HTR-8/SVneo (cell line): ENCODE data around the gene TAF7L.
"Not testable (repeated sequence)": the region's sequence is repeated elsewhere in the genome, so short reads cannot be mapped to it uniquely, and the experiment has no call there.

Experiments used
- DNase-seq: peaks from one replicate; pipeline ENCODE4 v3.0.0; 2011; ENCODE audit warnings: low spot score, mixed read lengths; ENCODE audit not compliant: insufficient read length
- FAIRE-seq: peaks from 2 replicates; lab custom pipeline; 2011; peaks lifted over from hg19 to GRCh38; lab: Jason Lieb, UNC

The TAF7L gene

GRCh38 chrX:101290957-101291603 lies at the start of gene TAF7L:
TSS of gene TAF7L (minus strand) at chrX:101291334. CDS start at chrX:101287543, 3,791 bp downstream.
- DNase-seq (no peak), FAIRE-seq (no peak)

- DNase-seq: no peak
- FAIRE-seq: no peak
Observed at GRCh38 chrX:101337776-101338271, 46.7 kb upstream of the TAF7L start.

GRCh38 chrX:101334310-101334709 lies 43.2 kb upstream of the TAF7L start:
- DNase-seq, FAIRE-seq: not testable (repeated sequence)

GRCh38 chrX:101326600-101326999 lies 35.5 kb upstream of the TAF7L start:
- not testable (repeated sequence) for FAIRE-seq, DNase-seq

GRCh38 chrX:101303790-101304189 lies 12.7 kb upstream of the TAF7L start:
- FAIRE-seq (no peak), DNase-seq (no peak)

GRCh38 chrX:101295603-101296002 lies 4.5 kb upstream of the TAF7L start:
- not testable (repeated sequence) for DNase-seq, FAIRE-seq

- no peak for FAIRE-seq
- DNase-seq: peak; percentile 3
Observed at GRCh38 chrX:101287402-101287801, 3.7 kb downstream of the TAF7L start.

- no peak for DNase-seq
- FAIRE-seq: no peak
Observed at GRCh38 chrX:101276238-101276637, 14.9 kb downstream of the TAF7L start.

- FAIRE-seq: no peak
Observed at GRCh38 chrX:101274198-101274597, 16.9 kb downstream of the TAF7L start.

GRCh38 chrX:101265869-101266428 lies 25.2 kb downstream of the TAF7L start:
- DNase-seq (no peak), FAIRE-seq (no peak)

More at GRCh38 chrX:101274198-101274597, 16.9 kb downstream of the TAF7L start:
- no peak for DNase-seq

- FAIRE-seq (no peak), DNase-seq (no peak)
Observed at GRCh38 chrX:101263766-101264165, 27.4 kb downstream of the TAF7L start.

GRCh38 chrX:101262590-101262989 lies 28.5 kb downstream of the TAF7L start:
- DNase-seq (no peak), FAIRE-seq (no peak)

- DNase-seq: no peak
- FAIRE-seq: no peak
Observed at GRCh38 chrX:101260435-101260834, 30.7 kb downstream of the TAF7L start.

- DNase-seq (no peak), FAIRE-seq (no peak)
Observed at GRCh38 chrX:101258259-101258581, 32.9 kb downstream of the TAF7L start.

GRCh38 chrX:101257448-101258258 lies 33.5 kb downstream of the TAF7L start:
- no peak for FAIRE-seq
- DNase-seq: no peak

- DNase-seq (no peak), FAIRE-seq (no peak)
Observed at GRCh38 chrX:101252634-101253033, 38.5 kb downstream of the TAF7L start.

GRCh38 chrX:101241531-101241930 lies 49.6 kb downstream of the TAF7L start:
- FAIRE-seq: no peak
- no peak for DNase-seq

GRCh38 chrX:101237041-101237440 lies 54.1 kb downstream of the TAF7L start:
- no peak for FAIRE-seq
- DNase-seq: no peak

- FAIRE-seq (no peak), DNase-seq (no peak)
Observed at GRCh38 chrX:101232316-101232715, 58.8 kb downstream of the TAF7L start.

GRCh38 chrX:101231080-101231479 lies 60.1 kb downstream of the TAF7L start:
- DNase-seq (no peak), FAIRE-seq (no peak)

- DNase-seq (no peak), FAIRE-seq (no peak)
Observed at GRCh38 chrX:101230636-101231035, 60.5 kb downstream of the TAF7L start.
